Stimulated activated CD4-positive, alpha-beta T cell treated with anti-CD3 and anti-CD28 coated beads, Interleukin-2, amount 100 ng/mL, for 24 hours (primary cell): Measurements from ENCODE around the gene PI4KA.

Source experiments
- DNase-seq, 2 donors: peaks; one replicate each; pipeline ENCODE4 v3.0.0-alpha.2; 2020

PI4KA gene

DNA sequence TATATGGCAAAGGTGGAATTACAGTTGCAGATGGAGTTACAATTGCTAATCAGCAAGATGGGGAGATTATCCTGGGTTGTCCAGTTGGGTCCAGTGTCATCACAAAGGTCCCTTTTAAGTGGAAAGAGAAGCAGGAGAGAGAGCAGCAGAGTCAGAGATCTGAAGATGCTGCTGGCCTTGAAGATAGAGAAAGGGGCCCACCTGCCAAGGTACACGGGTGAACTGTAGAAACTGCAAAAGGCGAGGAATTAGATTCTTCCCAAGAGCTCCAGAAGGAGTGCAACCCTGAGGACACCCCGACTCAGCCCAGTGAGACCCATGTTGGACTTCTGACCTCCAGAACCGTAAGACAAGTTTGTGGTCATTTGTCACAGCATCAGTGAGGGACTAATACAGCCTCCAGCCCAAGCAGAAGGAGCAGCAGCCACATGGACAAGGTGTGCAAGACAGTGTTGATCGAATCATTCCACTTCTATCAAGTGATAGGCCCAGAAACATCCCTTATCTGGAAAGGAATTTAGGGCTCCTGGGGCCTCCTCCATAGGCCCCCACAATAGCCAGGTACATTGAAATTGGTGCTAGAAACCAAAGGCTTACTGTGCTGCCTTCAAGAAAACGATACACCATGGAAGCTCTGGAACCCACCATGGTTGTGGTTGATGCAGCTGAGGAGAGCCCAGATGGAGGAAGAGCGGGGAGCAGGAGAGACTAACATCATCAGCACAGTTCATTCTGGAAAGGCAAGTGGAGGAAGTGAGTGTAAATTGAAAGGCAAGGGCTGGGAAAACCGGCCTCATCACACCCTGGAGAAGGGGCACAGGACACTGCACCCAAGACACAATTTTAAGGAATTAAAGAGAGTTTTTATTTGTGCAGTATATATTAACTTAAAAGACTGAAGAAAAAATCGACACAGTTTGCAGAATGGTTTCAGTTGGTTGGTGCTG, 23.5 kb upstream of the PI4KA start:
- DNase-seq: no peak

DNA sequence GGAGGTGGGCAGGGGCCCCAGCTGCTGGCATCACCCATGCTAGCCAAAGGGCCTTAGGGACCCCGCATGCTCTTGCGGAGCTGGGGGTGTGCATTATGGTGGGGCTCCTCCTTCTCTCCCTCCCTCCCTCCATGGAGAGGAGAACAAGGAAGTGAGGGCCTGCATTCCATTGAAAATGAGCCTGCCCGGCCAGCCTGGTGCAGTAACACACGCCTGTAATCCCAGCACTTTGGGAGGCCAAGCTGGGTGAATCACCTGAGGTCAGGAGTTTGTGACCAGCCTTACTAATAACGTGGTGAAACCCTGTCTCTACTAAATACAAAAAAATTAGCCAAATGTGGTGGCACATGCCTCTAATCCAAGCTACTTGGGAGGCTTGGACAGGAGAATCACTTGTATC, 22.6 kb upstream of the PI4KA start:
- no peak for DNase-seq

DNA sequence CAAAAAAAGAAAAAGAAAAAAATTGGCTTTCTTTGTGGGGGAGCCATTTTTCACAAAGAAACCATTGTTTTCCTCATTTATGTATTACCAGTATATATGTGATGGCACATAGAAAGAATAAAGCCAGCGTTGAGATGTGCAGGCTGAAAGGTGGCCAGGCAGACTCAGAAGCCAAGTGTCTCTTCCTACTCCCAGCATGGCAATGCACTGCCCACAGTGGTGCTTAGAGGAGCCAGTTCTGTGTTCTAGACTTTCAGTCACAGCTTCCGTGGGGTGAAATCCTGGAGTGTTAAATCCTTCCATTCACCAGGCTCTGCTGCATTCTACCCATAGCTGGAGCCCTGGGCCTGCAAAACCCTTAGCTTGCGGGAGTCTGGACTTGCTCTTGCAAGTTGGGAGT, 19.1 kb upstream of the PI4KA start:
- no peak for DNase-seq

DNA sequence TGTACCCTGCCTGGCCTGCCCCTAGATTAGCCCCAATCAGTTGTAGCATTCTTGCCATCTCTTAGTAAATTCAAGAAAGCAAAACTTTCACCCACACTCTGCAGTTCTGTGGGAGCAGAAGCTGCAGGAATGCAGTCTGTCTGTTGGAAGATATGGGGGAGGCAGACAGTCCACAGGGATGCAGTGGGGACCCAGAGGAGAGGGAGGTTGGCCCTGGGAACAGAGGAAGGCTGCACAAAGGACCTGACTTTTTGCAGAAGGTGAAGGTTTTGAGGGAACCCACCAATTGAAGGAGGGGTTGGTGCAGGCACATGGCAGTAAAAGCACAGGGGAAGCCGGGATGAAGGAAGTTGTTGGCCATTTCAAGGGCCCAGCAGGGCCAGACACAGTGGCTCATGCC, 16.7 kb upstream of the PI4KA start:
- DNase-seq: no peak

DNA sequence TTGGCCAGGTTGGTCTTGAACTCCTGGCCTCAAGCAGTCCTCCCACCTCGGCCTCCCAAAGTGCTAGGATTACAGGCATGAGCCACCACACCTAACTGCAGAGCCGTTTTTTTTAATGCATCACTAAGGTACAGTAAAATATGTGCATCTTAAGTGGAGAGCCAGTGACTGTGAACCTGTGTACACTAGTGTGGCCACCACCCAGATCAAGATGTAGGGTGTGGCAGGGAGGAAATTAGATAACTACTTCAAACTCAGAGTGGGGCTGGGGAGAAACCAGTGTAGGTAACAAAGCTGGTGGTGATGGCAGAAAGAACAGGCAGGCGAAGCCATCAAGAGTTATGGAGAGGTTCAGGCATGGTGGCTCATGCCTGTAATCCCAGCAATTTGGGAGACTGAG, 14.6 kb upstream of the PI4KA start:
- DNase-seq: no peak

DNA sequence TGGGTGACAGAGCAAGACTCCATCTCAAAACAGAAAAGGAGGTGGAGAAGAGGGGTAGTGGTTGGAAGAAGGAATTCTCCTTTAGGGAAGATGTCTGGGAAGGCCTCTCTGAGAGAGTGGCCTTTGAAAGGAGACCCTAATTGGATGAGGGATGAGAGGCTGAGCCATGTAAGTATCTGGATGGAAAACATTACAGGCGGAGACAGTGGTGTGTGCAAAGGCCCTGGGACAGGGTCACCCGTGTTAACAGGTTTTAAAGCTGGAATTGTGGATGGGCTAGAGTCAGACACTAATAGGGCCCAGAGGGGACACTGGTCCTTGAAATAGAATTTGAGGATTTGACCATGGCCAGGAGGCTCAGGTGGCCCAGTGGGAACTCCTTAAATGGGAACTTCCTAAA, 10.6 kb upstream of the PI4KA start:
- DNase-seq: no peak

DNA sequence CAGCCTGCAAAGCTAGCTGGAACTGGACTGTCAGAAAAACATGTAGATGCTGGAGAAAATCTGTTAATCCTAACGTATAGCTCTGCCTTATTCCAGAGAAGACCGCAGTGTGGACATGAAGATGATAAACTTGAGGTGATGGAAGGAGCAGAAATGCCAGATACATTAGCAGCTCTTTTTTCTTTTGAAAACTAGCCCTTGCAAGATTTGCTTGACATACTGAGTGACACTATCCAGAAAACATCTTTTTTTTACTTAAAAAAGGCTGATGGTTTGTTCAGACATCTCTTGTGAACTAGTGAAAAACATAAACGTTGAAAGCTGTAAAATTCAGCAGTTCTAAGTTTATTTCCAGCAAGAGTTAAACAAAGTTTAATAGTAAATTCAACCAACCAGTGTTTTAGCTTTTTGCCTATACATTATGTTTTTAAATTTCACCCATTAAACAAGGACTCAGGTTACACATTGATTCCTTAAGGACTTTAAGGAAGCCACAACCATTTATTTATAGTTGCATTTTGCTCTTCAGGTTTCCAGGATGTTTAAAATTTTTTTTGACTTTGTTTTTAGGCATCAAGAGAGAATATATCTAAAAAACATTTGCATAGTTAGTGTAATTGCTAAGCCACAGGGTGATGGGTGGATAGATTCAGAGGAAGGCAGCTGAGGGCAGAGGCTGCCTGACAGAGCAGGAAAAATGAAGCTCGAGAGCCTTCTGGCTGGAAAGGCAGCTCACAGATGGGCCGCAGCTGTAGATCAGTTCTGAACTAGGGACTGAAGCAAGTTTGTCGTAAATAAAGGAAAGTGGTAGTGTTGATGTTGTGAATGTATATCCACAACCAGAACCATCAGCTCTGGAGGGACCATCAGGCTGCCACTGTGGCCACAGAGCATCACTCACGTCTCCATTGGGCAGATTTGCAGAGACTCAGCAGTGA, 9.7 kb upstream of the PI4KA start:
- no peak for DNase-seq

DNA sequence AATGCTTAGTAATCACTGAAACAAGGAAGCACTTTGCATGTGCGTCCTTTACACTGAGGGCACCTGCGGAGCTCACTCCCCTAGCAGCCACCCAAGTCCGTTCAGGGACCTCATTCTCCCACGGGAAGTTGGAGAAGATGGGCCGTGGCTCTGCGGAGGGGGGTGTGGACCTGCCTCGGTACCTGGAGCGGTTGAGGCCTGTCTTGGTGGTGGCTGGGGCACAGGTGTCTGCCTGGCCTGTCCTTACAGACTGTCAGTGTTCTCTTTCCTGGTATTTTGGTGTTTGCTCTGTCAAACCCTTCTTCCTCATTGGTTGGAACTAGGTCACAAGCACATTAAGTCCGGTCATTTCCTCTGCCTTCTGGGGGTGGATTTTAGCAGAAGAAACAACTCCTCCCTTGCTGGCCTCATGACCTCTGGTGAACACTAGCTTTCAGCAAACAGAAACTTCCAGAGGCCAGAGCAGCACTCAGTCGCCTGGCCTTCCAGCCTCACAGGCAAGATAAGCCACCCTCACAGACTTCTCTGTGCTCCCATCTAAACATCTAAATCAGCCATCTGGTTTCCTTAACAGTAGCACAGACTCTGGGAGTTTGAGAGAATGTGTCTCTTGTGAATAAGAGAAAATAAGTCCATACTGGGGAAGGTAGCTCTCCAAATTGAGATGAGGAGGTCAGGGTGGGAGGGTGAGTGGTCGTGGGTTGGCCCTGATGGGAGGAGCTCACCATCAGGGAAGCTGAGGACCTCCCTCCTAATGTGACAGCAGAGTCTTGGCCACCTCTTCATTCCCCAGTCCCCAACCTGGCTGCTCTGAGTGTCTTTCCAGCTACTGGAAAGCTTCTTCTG, 8.8 kb upstream of the PI4KA start:
- DNase-seq: no peak

DNA sequence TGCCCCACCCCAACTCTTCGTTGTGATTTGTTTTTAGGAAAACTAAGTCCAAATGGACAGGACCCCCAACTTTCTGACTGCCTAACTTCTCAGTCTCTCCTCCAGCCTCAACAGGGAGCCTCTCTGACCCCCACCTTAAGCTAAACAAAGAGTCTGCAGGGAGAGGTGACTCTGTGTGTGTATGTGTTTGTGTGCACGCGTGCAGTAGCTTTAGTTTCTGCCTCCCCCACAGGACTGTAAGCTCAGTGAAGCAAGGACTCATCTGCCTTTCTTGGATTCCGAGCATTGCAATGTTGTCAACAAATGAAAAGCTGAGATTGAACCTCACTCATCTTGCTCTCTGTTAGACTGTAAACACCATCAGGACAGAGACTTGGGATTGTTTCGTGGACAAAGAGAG, 8.1 kb upstream of the PI4KA start:
- no peak for DNase-seq

DNA sequence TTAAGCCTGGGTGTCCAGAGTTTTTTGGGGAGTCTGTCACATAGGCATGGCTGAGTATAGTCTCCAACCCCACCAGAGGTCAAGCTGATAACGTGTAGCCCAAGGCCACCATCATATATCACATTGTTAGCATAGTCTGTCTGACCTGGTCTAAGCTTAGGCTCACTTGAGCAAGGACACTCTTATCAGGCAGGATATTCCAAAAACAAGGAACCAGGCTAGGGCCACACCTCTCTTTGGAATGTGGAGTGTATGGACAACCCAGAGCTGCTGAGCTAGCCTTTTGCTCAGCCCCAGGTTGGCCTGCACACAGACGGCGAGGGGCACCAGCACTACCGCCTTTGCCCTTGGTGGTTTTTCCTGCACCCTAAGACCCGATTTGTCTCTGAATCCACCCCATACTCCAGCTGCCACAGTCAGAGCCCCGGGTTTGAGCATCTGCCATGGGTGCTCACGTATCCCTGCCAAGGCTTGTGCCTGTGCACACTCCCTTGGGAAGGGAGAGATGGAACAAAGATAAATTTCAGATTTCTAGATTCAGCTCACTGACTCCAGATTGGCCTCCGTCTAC, 7.3 kb upstream of the PI4KA start:
- no peak for DNase-seq

DNA sequence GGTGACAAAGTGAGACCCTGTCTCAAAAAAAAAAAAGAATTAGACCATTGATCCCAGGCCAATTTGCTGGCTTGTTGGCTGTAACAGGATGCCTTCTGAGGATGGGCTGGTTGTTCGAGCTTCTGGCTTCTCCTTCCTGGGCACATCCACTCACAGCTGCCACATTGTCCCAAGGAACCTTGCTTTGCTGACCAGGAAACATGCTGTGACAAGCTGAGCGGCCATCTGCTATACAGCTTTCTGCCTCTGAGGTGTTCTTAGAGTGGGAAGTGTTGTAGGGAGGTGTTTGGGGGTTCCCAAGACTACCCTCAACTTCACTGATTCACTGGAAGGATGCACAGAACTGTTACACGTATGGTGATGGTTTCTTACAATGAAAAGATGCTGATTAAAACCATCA, 6.7 kb upstream of the PI4KA start:
- DNase-seq: no peak

DNA sequence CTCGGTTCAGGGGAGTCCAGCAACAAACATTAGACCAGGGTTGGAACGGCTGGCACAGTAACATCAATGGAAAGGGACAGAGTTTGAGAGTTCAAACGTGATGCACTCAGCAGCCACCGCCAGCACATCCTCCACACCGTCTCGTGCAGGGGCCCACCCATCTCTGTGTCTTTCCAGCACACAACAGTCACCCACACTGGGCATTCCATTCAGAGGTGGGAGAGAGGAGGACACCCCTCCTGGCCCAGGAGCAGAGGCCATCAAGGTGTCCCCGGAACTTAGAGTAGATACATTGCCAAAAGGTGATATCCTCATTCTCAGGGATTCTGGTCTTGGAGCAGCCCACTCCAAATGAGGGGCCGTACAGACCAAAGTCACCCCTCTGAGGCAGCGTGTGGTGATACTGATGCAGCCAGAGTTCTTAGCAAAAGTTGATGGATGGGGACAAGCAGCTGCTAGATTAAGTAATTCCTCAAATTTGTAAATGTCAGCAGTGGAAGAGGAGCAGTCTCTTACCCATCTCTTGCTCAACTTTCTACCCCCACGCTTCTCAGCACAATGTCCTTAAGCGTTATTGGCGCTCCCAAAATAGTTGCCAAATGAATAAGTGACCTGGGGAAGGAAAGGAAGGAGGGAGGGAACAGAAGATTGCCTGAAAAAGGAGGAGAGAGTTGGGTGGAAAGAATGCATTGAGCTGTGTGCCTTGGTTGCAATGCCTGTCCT, 5.7 kb upstream of the PI4KA start:
- DNase-seq: no peak

DNA sequence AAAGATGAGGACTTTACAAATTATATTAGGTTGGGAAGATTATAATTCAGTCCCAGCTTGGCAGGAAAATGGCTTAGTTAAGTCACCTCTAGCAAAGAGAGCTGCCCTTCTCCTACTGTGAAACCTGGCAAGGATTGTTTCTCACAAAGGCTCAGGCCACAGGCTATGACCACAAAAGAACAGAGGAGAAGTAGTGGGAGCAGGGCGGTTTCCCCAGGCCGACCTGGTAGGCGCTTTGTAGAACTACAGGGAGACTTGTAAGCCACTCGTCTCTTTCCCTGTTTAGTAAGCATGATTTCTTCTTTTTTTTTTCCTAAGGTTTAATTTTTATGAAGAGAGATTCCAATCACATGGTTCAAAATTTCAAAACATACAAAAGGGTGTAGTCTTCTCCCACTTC, 4.8 kb upstream of the PI4KA start:
- DNase-seq: no peak

DNA sequence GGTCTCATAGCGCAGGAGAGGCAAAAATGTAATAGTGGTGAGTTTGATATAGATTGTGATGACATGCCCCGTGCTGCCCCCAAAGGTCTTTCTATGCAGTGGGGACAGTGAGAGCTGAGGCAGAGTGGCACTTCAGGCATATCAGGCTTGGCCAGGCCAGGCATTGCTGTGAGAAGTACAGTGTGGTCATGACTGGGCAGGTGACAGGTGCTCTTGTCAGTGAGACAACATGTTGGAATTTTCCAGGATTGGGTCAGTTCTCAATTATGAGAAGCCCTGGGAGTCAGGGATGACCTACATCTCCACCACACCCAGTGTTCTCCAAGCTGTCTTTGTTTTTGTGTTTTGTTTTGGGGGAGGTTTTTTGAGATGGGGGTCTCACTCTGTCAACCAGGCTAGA, 3.9 kb upstream of the PI4KA start:
- no peak for DNase-seq

DNA sequence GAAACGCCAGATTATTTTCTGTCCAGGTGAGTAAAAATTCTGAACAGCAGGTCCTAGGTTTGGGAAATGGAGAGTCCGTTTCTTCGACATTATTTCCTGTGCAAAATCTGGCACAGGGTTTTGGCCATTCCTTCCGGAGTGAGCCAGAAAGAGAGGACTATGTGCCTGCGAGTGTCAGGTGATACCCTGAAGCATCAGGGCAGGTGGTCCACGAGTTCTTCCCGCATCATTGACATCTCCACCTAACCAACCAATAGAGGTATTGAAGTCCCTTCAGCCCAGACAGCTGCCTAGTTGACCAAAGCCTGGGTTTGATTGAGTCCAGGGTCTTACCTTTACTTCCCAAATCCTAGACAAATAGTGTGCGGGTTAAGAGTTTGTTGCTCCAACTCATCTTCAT, 1.0 kb upstream of the PI4KA start:
- DNase-seq: no peak

DNA sequence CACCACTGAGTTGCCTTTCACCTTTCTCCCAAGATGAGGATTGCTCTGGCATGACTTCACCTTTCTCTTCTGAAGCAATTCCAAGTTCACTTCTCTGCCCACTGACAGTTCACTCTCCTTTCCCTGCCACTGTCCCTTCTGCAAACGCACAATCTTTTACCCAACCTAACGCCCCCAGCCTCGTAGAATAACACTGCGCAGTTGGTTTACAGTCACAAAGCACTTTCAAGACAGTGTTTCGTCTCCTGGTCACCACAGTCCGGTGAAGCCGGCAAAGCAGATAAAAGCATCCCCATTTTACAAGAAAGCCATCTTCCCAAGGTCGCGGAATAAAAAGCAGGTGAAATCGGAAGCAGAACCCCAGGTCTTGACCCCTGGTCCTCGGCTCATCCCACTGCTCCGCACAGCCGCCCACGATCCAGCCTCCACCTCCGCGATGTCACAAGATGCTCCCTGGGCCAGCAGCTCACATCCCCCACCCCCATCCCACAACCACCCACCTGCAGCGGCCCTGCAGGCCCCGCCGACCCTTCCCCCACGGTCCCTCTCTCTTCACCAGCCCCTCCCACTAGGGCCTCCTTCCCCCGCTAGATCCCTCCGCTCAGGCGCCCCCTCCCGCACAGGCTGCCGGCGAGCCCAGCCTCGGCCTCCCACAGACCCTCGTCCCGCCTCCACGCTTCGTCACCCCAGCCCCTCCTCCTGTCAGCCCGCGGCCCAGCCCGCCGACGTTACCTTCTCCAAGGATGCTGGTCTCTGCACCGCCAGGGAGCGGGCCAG, 585 bp downstream of the PI4KA start:
- peak; percentile 85 to 87 for DNase-seq

DNA sequence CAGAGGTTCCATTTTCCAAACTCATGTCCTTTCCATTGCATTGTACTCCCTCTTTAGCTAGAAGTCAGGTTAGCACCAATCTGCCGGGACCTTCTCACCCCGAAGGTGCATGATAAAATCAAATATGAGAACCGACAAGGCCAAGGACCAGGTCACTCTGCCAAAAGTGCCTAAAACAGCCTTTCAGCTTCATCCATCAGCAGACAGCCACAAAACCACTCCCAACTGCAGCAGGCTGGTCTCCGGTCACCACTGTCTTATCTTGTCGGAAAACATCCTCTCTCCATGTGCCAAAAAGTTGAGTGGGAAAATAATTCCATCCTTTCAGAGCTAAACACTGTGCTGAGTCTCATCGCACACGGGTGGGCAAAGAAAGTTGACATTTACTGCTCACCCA, 1.4 kb downstream of the PI4KA start:
- DNase-seq: no peak

DNA sequence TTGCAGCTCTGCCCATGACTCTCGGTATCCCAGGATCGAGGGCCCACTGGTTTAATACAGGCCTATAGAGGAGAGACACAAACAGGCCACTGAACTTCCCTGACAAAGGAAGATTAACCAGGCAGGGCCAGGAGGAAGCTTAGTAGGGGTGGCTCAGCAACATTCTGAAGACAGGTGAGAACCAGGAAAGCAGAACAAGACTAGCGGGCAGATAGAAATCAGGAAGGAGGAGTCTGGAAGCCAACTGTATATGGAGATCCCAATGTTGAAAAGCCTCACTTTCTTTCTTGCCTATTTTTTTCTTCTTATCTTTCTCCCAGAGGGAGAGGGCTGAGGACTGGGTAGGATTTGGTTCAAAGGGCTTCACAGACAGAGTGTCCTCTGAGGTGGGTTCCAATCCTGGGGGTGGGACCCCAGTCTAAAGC, 5.4 kb downstream of the PI4KA start:
- DNase-seq: no peak

DNA sequence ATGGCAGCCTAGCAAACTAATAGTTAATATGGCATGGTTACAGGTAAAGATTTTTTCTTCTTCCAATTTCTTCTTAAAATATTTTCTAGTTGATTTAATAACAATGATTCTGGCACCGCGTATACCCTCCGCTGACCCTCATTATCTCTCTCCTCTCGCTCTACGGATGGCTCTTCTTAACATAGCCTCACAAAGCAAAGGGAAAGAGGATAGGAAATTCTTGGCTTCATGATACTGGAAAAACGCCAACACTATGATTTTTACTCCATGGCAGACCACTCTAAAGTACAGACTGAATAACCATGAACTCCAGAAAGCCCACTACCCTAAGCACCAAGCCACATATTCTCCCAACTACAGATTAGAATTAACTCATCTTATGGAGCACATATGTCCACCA, 6.1 kb downstream of the PI4KA start:
- no peak for DNase-seq

DNA sequence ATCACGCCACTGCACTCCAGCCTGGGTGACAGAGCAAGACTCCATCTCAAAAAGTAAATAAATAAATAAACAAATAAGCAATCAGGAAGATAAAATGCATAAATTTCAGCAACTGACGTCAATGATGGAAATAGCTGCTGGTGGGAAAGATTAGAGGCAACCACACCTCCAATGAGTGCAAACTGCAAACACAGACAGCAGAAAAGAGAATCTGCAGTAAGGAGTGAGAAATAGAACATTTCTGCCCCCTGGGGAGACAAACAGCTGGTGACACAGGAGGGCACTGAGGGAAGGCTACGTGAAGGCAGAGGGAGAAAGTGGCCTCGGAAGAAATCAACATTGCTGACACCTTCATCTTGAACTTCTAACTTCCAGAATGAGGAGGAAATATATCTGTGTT, 6.5 kb downstream of the PI4KA start:
- DNase-seq: no peak

DNA sequence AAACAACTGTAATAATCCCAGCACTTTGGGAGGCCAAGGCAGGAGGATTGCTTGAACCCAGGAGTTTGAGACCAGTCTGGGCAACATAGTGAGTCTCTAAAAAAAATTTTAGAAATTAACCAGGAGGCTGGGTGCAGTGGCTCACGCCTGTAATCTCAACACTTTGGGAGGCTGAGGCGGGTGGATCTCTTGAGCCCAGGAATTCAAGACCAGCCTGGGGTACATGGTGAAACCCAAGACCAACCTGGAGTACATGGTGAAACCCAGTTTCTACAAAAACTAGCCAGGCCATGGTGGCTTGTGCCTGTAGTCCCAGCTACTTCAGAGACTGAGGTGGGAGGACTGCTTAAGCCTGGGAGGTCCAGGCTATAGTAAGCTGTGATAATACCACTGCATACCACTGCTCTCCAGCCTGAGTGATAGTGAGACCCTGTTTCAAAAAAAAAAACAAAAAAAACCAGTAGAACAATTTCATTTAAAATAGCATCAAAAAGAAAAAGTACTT, 11.2 kb downstream of the PI4KA start:
- no peak for DNase-seq
